ENCODE results near the gene SLC44A3.
"Not testable (repeated sequence)": the region's sequence is repeated elsewhere in the genome, so short reads cannot be mapped to it uniquely, and the experiment has no call there.

SLC44A3 gene

GRCh38 chr1:94929351-94930217 is 109.4 kb downstream of the SLC44A3 start:
- no peak overlapping the region for H3K4me3 ChIP-seq (ENCODE audit: low read depth, low read length)

GRCh38 chr1:94931254-94931841 is 111.2 kb downstream of the SLC44A3 start:
- H3K4me3 ChIP-seq (ENCODE audit: low read depth, low read length) = no peak overlapping the region

GRCh38 chr1:94934551-94934950 is 114.4 kb downstream of the SLC44A3 start:
- H3K4me3 ChIP-seq (ENCODE audit: low read depth, low read length) = no peak overlapping the region

- H3K4me3 ChIP-seq (ENCODE audit: low read depth, low read length) = no peak overlapping the region
Observed at GRCh38 chr1:94935034-94935433, 114.9 kb downstream of the SLC44A3 start.

GRCh38 chr1:94935476-94935875 is 115.3 kb downstream of the SLC44A3 start:
- no peak overlapping the region for H3K4me3 ChIP-seq (ENCODE audit: low read depth, low read length)

GRCh38 chr1:94936861-94937620 is 116.9 kb downstream of the SLC44A3 start:
- no peak overlapping the region for H3K4me3 ChIP-seq (ENCODE audit: low read depth, low read length)

- H3K4me3 ChIP-seq (ENCODE audit: low read depth, low read length) = no peak overlapping the region
Observed at GRCh38 chr1:94937820-94938219, 117.7 kb downstream of the SLC44A3 start.

- no peak overlapping the region for H3K4me3 ChIP-seq (ENCODE audit: low read depth, low read length)
Observed at GRCh38 chr1:94940738-94941137, 120.6 kb downstream of the SLC44A3 start.

- H3K4me3 ChIP-seq (ENCODE audit: low read depth, low read length) = not testable (repeated sequence)
Observed at GRCh38 chr1:94941480-94941879, 121.3 kb downstream of the SLC44A3 start.

GRCh38 chr1:94942171-94943128 is 122.3 kb downstream of the SLC44A3 start:
- H3K4me3 ChIP-seq (ENCODE audit: low read depth, low read length) = no peak overlapping the region
